ENCODE data around the gene AMELX. TPM values are rescaled to one million over a fixed set of nuclear protein-coding genes. Genes with fewer than 3 reads are reported as not detected.

Gene AMELX
- total RNA-seq, 1 experiment from 2014 or later, result not detected

Small RNAs within 50 kb of the gene (small RNA-seq; reads per million reads assigned to genes)
- gene MIR548AX, result 0 reads per million in 2 experiments

Other genes with a start within 250 kb of the AMELX start
- gene HCCS, start 182.1 kb upstream of the AMELX start, total RNA-seq (2014; rRNA removed; shearing (Covaris generic)), result 39.1 and 47.4 TPM in 2 replicates

Measured in NCI-H460 (cell line).